GM19397 (cell line): ENCODE results near the gene DOK6.

Source experiments
- ATAC-seq: cut with Tn5 transposase; IDR thresholded peaks from one replicate; pipeline ENCODE4 v1.9.1; 2021; ENCODE audit warnings: mild to moderate bottlenecking, moderate library complexity; ENCODE audit not compliant: unreplicated experiment

The DOK6 gene

GRCh38 chr18:69730664-69731063 is 330.0 kb downstream of the DOK6 start:
- ATAC-seq, result no peak

GRCh38 chr18:69734536-69734935 is 333.8 kb downstream of the DOK6 start:
- ATAC-seq, result no peak

GRCh38 chr18:69736730-69737129 is 336.0 kb downstream of the DOK6 start:
- ATAC-seq, result no peak

GRCh38 chr18:69737851-69738250 is 337.2 kb downstream of the DOK6 start:
- no peak for ATAC-seq

GRCh38 chr18:69747388-69747787 is 346.7 kb downstream of the DOK6 start:
- ATAC-seq, result no peak

- ATAC-seq, result no peak
These were observed 352.2 kb downstream of the DOK6 start for GRCh38 chr18:69752737-69753380.

GRCh38 chr18:69754108-69754507 is 353.4 kb downstream of the DOK6 start:
- ATAC-seq, result no peak

- no peak for ATAC-seq
These were observed 354.4 kb downstream of the DOK6 start for GRCh38 chr18:69755041-69755440.

- no peak for ATAC-seq
These were observed 355.3 kb downstream of the DOK6 start for GRCh38 chr18:69755856-69756496.

GRCh38 chr18:69757733-69758132 is 357.0 kb downstream of the DOK6 start:
- ATAC-seq, result no peak

GRCh38 chr18:69758458-69758857 is 357.8 kb downstream of the DOK6 start:
- no peak for ATAC-seq

GRCh38 chr18:69759046-69759445 is 358.4 kb downstream of the DOK6 start:
- no peak for ATAC-seq

- no peak for ATAC-seq
These were observed 362.3 kb downstream of the DOK6 start for GRCh38 chr18:69763002-69763401.

- no peak for ATAC-seq
These were observed 363.1 kb downstream of the DOK6 start for GRCh38 chr18:69763821-69764220.

- no peak for ATAC-seq
These were observed 369.6 kb downstream of the DOK6 start for GRCh38 chr18:69770238-69770637.

GRCh38 chr18:69774831-69775230 is 374.1 kb downstream of the DOK6 start:
- no peak for ATAC-seq

GRCh38 chr18:69777248-69777647 is 376.6 kb downstream of the DOK6 start:
- ATAC-seq, result no peak

GRCh38 chr18:69778680-69779079 is 378.0 kb downstream of the DOK6 start:
- ATAC-seq, result no peak

GRCh38 chr18:69780851-69781250 is 380.2 kb downstream of the DOK6 start:
- no peak for ATAC-seq

- ATAC-seq, result no peak
These were observed 384.1 kb downstream of the DOK6 start for GRCh38 chr18:69784815-69785214.

GRCh38 chr18:69785466-69785865 is 384.8 kb downstream of the DOK6 start:
- ATAC-seq, result no peak

GRCh38 chr18:69786427-69786826 is 385.7 kb downstream of the DOK6 start:
- ATAC-seq, result no peak
